ENCODE data around the gene GNA15. TPM values are rescaled to one million over a fixed set of nuclear protein-coding genes. Genes with fewer than 3 reads are reported as not detected.

GNA15 gene
- total and polyA plus RNA-seq, 2 of the 8 experiments (the other 6 are each of a cell fraction or from before 2014, with no cell fraction given), result 0.26 to 0.45 TPM

DNA sequence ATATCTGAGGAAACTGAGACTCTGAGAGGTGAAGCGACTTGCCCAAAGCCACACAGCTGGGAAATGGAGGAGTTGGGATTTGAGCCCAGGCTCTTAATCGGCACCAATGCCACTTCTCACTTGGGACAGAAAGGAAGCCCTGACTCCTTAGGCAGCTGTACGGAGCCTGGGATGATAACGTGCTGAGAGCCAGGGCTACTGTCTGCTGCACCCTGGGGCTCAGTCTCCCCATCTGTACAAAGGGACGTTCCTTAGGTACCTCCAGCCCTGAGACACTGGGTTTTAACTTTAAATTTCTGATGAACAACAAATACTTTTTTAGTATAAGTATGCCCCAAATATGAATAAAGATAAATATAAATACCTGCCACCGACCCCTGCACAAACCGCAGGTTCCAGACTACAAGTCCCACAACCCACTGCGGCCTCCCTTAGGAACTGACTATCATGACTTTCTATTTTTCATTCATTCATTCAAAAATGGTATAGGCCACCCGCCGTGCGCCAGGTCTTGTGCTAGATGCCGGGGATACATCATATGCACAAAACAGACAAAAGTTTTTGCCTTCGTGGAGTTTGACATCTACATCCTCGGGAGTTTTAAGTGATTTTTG is 49.1 kb downstream of the GNA15 start (continued):
- TF ChIP-seq, protein P1, sequence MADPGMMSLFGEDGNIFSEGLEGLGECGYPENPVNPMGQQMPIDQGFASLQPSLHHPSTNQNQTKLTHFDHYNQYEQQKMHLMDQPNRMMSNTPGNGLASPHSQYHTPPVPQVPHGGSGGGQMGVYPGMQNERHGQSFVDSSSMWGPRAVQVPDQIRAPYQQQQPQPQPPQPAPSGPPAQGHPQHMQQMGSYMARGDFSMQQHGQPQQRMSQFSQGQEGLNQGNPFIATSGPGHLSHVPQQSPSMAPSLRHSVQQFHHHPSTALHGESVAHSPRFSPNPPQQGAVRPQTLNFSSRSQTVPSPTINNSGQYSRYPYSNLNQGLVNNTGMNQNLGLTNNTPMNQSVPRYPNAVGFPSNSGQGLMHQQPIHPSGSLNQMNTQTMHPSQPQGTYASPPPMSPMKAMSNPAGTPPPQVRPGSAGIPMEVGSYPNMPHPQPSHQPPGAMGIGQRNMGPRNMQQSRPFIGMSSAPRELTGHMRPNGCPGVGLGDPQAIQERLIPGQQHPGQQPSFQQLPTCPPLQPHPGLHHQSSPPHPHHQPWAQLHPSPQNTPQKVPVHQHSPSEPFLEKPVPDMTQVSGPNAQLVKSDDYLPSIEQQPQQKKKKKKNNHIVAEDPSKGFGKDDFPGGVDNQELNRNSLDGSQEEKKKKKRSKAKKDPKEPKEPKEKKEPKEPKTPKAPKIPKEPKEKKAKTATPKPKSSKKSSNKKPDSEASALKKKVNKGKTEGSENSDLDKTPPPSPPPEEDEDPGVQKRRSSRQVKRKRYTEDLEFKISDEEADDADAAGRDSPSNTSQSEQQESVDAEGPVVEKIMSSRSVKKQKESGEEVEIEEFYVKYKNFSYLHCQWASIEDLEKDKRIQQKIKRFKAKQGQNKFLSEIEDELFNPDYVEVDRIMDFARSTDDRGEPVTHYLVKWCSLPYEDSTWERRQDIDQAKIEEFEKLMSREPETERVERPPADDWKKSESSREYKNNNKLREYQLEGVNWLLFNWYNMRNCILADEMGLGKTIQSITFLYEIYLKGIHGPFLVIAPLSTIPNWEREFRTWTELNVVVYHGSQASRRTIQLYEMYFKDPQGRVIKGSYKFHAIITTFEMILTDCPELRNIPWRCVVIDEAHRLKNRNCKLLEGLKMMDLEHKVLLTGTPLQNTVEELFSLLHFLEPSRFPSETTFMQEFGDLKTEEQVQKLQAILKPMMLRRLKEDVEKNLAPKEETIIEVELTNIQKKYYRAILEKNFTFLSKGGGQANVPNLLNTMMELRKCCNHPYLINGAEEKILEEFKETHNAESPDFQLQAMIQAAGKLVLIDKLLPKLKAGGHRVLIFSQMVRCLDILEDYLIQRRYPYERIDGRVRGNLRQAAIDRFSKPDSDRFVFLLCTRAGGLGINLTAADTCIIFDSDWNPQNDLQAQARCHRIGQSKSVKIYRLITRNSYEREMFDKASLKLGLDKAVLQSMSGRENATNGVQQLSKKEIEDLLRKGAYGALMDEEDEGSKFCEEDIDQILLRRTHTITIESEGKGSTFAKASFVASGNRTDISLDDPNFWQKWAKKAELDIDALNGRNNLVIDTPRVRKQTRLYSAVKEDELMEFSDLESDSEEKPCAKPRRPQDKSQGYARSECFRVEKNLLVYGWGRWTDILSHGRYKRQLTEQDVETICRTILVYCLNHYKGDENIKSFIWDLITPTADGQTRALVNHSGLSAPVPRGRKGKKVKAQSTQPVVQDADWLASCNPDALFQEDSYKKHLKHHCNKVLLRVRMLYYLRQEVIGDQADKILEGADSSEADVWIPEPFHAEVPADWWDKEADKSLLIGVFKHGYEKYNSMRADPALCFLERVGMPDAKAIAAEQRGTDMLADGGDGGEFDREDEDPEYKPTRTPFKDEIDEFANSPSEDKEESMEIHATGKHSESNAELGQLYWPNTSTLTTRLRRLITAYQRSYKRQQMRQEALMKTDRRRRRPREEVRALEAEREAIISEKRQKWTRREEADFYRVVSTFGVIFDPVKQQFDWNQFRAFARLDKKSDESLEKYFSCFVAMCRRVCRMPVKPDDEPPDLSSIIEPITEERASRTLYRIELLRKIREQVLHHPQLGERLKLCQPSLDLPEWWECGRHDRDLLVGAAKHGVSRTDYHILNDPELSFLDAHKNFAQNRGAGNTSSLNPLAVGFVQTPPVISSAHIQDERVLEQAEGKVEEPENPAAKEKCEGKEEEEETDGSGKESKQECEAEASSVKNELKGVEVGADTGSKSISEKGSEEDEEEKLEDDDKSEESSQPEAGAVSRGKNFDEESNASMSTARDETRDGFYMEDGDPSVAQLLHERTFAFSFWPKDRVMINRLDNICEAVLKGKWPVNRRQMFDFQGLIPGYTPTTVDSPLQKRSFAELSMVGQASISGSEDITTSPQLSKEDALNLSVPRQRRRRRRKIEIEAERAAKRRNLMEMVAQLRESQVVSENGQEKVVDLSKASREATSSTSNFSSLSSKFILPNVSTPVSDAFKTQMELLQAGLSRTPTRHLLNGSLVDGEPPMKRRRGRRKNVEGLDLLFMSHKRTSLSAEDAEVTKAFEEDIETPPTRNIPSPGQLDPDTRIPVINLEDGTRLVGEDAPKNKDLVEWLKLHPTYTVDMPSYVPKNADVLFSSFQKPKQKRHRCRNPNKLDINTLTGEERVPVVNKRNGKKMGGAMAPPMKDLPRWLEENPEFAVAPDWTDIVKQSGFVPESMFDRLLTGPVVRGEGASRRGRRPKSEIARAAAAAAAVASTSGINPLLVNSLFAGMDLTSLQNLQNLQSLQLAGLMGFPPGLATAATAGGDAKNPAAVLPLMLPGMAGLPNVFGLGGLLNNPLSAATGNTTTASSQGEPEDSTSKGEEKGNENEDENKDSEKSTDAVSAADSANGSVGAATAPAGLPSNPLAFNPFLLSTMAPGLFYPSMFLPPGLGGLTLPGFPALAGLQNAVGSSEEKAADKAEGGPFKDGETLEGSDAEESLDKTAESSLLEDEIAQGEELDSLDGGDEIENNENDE (IDR thresholded peaks at IDR 0.05; ENCODE audit: insufficient replicate concordance, low read length), result no peak
- TF ChIP-seq RFX5 (IDR thresholded peaks at IDR 0.05; ENCODE audit: borderline replicate concordance, low read depth, low read length), result no peak
- TF ChIP-seq KDM4A (IDR thresholded peaks at IDR 0.05; ENCODE audit: low read depth, low read length, severe bottlenecking), result no peak
- TF ChIP-seq SIN3A (conservative IDR thresholded peaks at IDR 0.05 in 1 of 2, IDR thresholded peaks at IDR 0.05 in 1 of 2; ENCODE audit: low read depth in 1 of 2, low read length in 2 of 2), result peak; percentile 97
- no peak for TF ChIP-seq TCF12 (IDR thresholded peaks at IDR 0.05; ENCODE audit: low read depth, low read length)
- no peak for TF ChIP-seq JUND (IDR thresholded peaks at IDR 0.05; ENCODE audit: low read length)
- TF ChIP-seq POLR2AphosphoS5 (IDR thresholded peaks at IDR 0.05; ENCODE audit: low read depth, low read length), result no peak
- no peak for TF ChIP-seq NANOG (IDR thresholded peaks at IDR 0.05; ENCODE audit: insufficient read depth, low read depth, low read length, poor library complexity, severe bottlenecking)
- no peak for TF ChIP-seq EZH2 (IDR thresholded peaks at IDR 0.05; ENCODE audit: low read depth, low read length, severe bottlenecking)
- no peak for TF ChIP-seq ZNF274 (IDR thresholded peaks at IDR 0.05; ENCODE audit: borderline replicate concordance, extremely low read depth, low read length)
